T-helper 2 cell treated with Interferon-gamma antibody and Interleukin-4, amounts not matched to agents 5 μg/mL and 100 μg/mL, for 36 hours (primary cell): ENCODE data around the gene ATP6V1G2.
"Not testable (repeated sequence)": the region's sequence is repeated elsewhere in the genome, so short reads cannot be mapped to it uniquely, and the experiment has no call there.

Experiments used
- DNase-seq: peaks from one replicate; pipeline ENCODE4 v3.0.0; 2021; ENCODE audit warnings: low spot score
- H3K27ac Mint-ChIP-seq: one replicate; pipeline ENCODE4 v1.8.0; 2021; ENCODE audit warnings: mild to moderate bottlenecking, mixed read lengths
- H3K27me3 Mint-ChIP-seq: one replicate; pipeline ENCODE4 v1.8.0; 2021; ENCODE audit warnings: low read depth, mixed read lengths
- H3K36me3 Mint-ChIP-seq: one replicate; pipeline ENCODE4 v1.8.0; 2021; ENCODE audit warnings: low read depth, mixed read lengths
- H3K4me1 Mint-ChIP-seq: one replicate; pipeline ENCODE4 v1.8.0; 2021; ENCODE audit warnings: low read depth, mixed read lengths
- H3K4me3 Mint-ChIP-seq: one replicate; pipeline ENCODE4 v1.8.0; 2022; ENCODE audit warnings: mild to moderate bottlenecking, moderate library complexity, mixed read lengths
- H3K9me3 Mint-ChIP-seq: one replicate; pipeline ENCODE4 v1.8.0; 2021; ENCODE audit warnings: mixed read lengths

Gene ATP6V1G2

GRCh38 chr6:31569861-31570536 is 23.6 kb upstream of the ATP6V1G2 start:
- DNase-seq = no peak
- H3K36me3 Mint-ChIP-seq = peaks cover 2% of the 10 kb centered on the region
- no peak overlapping the region for H3K27ac Mint-ChIP-seq
- peaks cover 30% of the 10 kb centered on the region for H3K27me3 Mint-ChIP-seq
- H3K4me1 Mint-ChIP-seq = peaks cover 71% of the 10 kb centered on the region
- H3K4me3 Mint-ChIP-seq = no peak overlapping the region
- no peaks in the 10 kb centered on the region for H3K9me3 Mint-ChIP-seq

GRCh38 chr6:31568537-31568961 is 22.1 kb upstream of the ATP6V1G2 start:
- peak overlapping the region; percentile 68 for H3K4me3 Mint-ChIP-seq
- DNase-seq = peak; percentile 88
- H3K36me3 Mint-ChIP-seq = peaks cover 7% of the 10 kb centered on the region
- H3K9me3 Mint-ChIP-seq = no peaks in the 10 kb centered on the region
- peaks cover 60% of the 10 kb centered on the region for H3K4me1 Mint-ChIP-seq
- H3K27me3 Mint-ChIP-seq = peaks cover 37% of the 10 kb centered on the region
- peak overlapping the region; percentile 73 for H3K27ac Mint-ChIP-seq

GRCh38 chr6:31567531-31568370 is 21.3 kb upstream of the ATP6V1G2 start:
- H3K4me1 Mint-ChIP-seq = peaks cover 56% of the 10 kb centered on the region
- peak overlapping the region; percentile 68 for H3K4me3 Mint-ChIP-seq
- DNase-seq = no peak
- peak overlapping the region; percentile 73 for H3K27ac Mint-ChIP-seq
- H3K9me3 Mint-ChIP-seq = no peaks in the 10 kb centered on the region
- H3K27me3 Mint-ChIP-seq = peaks cover 36% of the 10 kb centered on the region
- H3K36me3 Mint-ChIP-seq = peaks cover 10% of the 10 kb centered on the region

DNA sequence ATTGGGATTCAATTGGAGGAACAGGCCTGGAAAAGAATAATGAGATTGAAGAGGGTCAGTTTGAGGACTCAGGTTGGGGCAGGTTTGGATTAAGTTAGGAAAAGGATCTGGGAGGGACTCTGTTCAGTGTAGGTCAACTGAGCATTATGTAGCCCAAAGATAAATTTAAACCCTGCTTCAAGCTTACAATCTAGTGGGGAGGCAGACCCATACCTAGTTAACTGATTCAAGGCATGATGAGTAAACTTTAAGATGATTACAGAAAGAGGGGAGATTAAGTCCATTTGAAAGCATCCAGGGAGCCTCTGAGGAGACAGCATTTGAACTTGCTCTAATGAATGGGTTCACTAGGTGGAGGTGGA is 14.3 kb upstream of the ATP6V1G2 start:
- Mint-ChIP-seq H3K27me3 (peaks cover 27% of the 10 kb centered on the region), H3K36me3 (peaks cover 49% of the 10 kb centered on the region), H3K4me3 (peak overlapping the region; percentile 79), H3K27ac (peak overlapping the region; percentile 29), H3K9me3 (no peaks in the 10 kb centered on the region), H3K4me1 (peaks cover 55% of the 10 kb centered on the region)
- DNase-seq = no peak

GRCh38 chr6:31559958-31560696 is 13.7 kb upstream of the ATP6V1G2 start:
- H3K27me3 Mint-ChIP-seq = peaks cover 21% of the 10 kb centered on the region
- H3K4me3 Mint-ChIP-seq = peak overlapping the region; percentile 79
- peaks cover 47% of the 10 kb centered on the region for H3K36me3 Mint-ChIP-seq
- peak overlapping the region; percentile 71 for H3K27ac Mint-ChIP-seq
- H3K9me3 Mint-ChIP-seq = no peaks in the 10 kb centered on the region
- peaks cover 53% of the 10 kb centered on the region for H3K4me1 Mint-ChIP-seq
- peak; percentile 57 for DNase-seq

DNA sequence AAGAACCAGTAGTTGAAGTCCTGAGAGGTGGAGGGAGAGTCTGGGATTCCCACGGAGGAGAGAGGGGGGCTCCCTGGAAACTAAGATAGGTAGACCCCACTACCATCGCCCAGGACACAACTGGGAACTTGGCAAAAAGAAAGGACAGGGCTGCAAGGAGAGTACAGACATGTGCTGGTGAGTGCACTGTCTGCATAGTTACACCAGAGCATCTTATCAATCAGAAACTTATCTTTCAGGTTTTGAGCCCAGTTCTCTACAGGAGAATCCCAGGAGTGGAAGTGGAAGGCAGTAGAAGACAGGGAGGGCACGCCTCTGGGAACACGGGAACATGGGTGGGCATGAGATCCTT is 13.2 kb upstream of the ATP6V1G2 start:
- Mint-ChIP-seq H3K36me3 (peaks cover 44% of the 10 kb centered on the region), H3K27me3 (peaks cover 16% of the 10 kb centered on the region), H3K9me3 (no peaks in the 10 kb centered on the region), H3K4me3 (peak overlapping the region; percentile 79), H3K4me1 (peaks cover 53% of the 10 kb centered on the region), H3K27ac (peak overlapping the region; percentile 71)
- no peak for DNase-seq

- Mint-ChIP-seq H3K4me1 (peaks cover 52% of the 10 kb centered on the region), H3K27me3 (peaks cover 13% of the 10 kb centered on the region), H3K9me3 (no peaks in the 10 kb centered on the region), H3K36me3 (peaks cover 43% of the 10 kb centered on the region), H3K27ac (peak overlapping the region; percentile 71), H3K4me3 (peak overlapping the region; percentile 79)
- peak; percentile 73 for DNase-seq
Observed at GRCh38 chr6:31558631-31559500, 12.5 kb upstream of the ATP6V1G2 start.

DNA sequence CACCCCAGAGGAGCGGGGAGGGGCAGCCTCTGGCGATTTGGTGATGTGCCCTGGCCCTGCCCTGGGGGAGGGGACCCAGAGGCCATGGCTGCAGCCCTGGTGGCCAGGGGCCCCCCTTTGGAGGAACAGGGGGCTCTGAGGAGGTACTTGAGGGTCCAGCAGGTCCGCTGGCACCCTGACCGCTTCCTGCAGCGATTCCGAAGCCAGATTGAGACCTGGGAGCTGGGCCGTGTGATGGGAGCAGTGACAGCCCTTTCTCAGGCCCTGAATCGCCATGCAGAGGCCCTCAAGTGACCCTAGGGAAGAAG is 11.9 kb upstream of the ATP6V1G2 start:
- Mint-ChIP-seq H3K27me3 (peaks cover 10% of the 10 kb centered on the region), H3K9me3 (no peaks in the 10 kb centered on the region), H3K4me3 (peak overlapping the region; percentile 79), H3K4me1 (peaks cover 49% of the 10 kb centered on the region), H3K36me3 (peaks cover 42% of the 10 kb centered on the region), H3K27ac (no peak overlapping the region)
- no peak for DNase-seq

- Mint-ChIP-seq H3K36me3 (peaks cover 41% of the 10 kb centered on the region), H3K27ac (no peak overlapping the region), H3K9me3 (no peaks in the 10 kb centered on the region), H3K4me1 (peaks cover 45% of the 10 kb centered on the region), H3K27me3 (peaks cover 6% of the 10 kb centered on the region), H3K4me3 (peak overlapping the region; percentile 19)
- DNase-seq = no peak
Observed at GRCh38 chr6:31557443-31558317, 11.3 kb upstream of the ATP6V1G2 start.

DNA sequence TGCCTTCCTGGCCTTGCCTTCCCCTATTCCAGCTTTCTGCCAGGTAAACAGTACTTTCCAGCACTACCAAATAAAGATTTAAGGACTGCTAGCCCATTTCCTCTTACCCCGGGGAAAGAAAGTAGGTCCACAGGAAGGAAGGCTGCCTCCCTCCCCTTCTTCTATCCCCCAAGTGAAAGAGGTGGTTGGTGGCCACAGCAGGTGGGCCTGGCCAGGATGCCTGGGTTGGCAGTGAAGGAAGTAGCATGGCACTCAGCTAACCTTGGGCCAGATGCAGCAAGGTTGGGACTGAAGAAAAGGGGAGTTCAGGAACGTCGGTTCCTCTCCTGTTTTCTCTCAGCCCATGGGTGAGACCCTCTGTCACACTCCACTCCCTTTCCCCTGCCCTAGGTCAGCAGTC is 9.9 kb upstream of the ATP6V1G2 start:
- Mint-ChIP-seq H3K27ac (no peak overlapping the region), H3K4me3 (no peak overlapping the region), H3K4me1 (peaks cover 40% of the 10 kb centered on the region), H3K9me3 (no peaks in the 10 kb centered on the region), H3K36me3 (peaks cover 39% of the 10 kb centered on the region), H3K27me3 (no peaks in the 10 kb centered on the region)
- no peak for DNase-seq

DNA sequence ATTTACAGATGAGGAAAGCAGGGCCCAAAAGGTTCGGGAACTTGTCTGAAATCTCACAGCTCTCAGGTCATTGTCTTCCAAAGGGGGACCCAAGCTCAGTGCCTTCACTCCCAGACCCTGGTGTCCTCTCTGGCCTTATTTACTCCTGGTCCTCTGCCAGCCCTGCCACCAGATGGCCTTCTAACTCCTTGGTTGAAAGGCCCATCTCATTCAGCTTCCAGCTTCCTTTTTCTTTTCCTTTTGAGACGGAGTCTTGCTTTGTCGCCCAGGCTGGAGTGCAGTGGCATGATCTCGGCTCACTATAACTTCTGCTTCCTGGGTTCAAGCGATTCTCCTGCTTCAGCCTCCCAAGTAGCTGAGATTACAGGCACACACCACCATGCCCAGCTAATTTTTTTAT is 5.0 kb upstream of the ATP6V1G2 start:
- H3K9me3 Mint-ChIP-seq, H3K27ac Mint-ChIP-seq, H3K27me3 Mint-ChIP-seq: not testable (repeated sequence)
- Mint-ChIP-seq H3K4me1 (peaks cover 30% of the 10 kb centered on the region), H3K36me3 (peaks cover 17% of the 10 kb centered on the region), H3K4me3 (peak overlapping the region; percentile 49)
- peak; percentile 51 for DNase-seq

DNA sequence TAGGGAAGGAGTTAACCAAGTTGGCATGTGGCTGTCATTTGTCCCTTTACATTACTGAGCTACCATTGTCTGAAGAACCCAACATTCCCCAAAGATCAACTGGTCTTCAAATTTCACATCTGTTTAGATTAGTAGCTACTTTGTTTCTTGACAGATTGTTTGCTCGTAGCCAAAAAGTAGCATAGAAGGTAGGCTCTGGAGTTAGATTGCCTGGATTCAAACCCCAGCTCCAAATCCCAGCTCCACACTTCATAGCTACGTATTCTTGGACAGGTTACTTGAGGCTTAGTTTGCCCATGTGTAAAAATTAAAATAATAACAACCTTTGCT is 2.1 kb upstream of the ATP6V1G2 start:
- Mint-ChIP-seq H3K36me3 (peaks cover 17% of the 10 kb centered on the region), H3K27me3 (no peaks in the 10 kb centered on the region), H3K9me3 (no peaks in the 10 kb centered on the region), H3K4me3 (peak overlapping the region; percentile 78), H3K27ac (no peak overlapping the region), H3K4me1 (peaks cover 31% of the 10 kb centered on the region)
- DNase-seq = no peak
